Vagina (tissue), 2 donors: ENCODE results near the gene DCLRE1B.

ENCODE experiments used
- CTCF ChIP-seq, 3 experiments: fragments of 450-650 bp in 2 of 3; fragments of 200-600 bp in 1 of 3; sonication (generic) in 1 of 3; IDR thresholded peaks; one replicate each; pipeline ENCODE4 v1.5.1; 2017 to 2019; ENCODE audit warnings: antibody characterized with exemption in 3 of 3, mild to moderate bottlenecking in 2 of 3, moderate library complexity in 2 of 3
- POLR2A ChIP-seq, 2 donors: fragments of 450-650 bp; IDR thresholded peaks; one replicate each; pipeline ENCODE4 v1.6.1; 2017; ENCODE audit warnings: antibody characterized with exemption in 2 of 2, mild to moderate bottlenecking in 2 of 2, moderate library complexity in 2 of 2

GRCh38 chr1:113963281-113963906 lies 58.3 kb downstream of the DCLRE1B start:
- TF ChIP-seq CTCF (IDR thresholded peaks at IDR 0.05): no peak
- no peak for TF ChIP-seq POLR2A (IDR thresholded peaks at IDR 0.05)
